Ishikawa (cell line): ENCODE data around the gene RHNO1.

Experiments
- CEBPB ChIP-seq: IDR thresholded peaks from 2 replicates; pipeline ENCODE4 v1.6.1; 2012
- CREB1 ChIP-seq: IDR thresholded peaks from 2 replicates; pipeline ENCODE4 v1.6.1; 2012; ENCODE audit warnings: low read depth

GRCh38 chr12:2845280-2845679, 31.7 kb upstream of the RHNO1 start:
- TF ChIP-seq CREB1 (no peak), CEBPB (no peak)
